GM12878 (cell line): ENCODE results near the gene ELMO2. TPM values are rescaled to one million over a fixed set of nuclear protein-coding genes. Genes with fewer than 3 reads are reported as not detected.
"Not testable (repeated sequence)": the region's sequence is repeated elsewhere in the genome, so short reads cannot be mapped to it uniquely, and the experiment has no call there.

ENCODE experiments used
- ATAC-seq: fragments of 200-7000 bp; cut with Tn5 transposase; 3 replicates; pipeline ENCODE4 v1.9.1; 2020; ENCODE audit warnings: mild to moderate bottlenecking, moderate library complexity
- BruUV-seq: library from RNA; stranded (reverse); fragments of 400-500 nt; replicated peaks from 2 replicates; lab custom pipeline; 2021; lab: Mats Ljungman, UMichigan
- CTCF ChIA-PET: fragments of 300-600 bp; sonication (Branson Sonifier 250); formaldehyde crosslinking; extraction: SDS; loops from one replicate; lab custom pipeline; 2021; ENCODE audit warnings: inconsistent platforms; lab: Yijun Ruan, JAX
- POLR2A ChIA-PET: fragments of 350-600 bp; formaldehyde crosslinking; extraction: SDS; loops from one replicate; lab custom pipeline; 2021; ENCODE audit warnings: inconsistent platforms; lab: Charles Lee
- RAD21 ChIA-PET: fragments of 300-600 bp; sonication (Branson Sonifier 250); formaldehyde crosslinking; loops from one replicate; lab custom pipeline; 2023; ENCODE audit warnings: antibody characterized with exemption; ENCODE audit not compliant: unreplicated experiment; lab: Charles Lee
- SMC1A ChIA-PET: fragments of 300-600 bp; sonication (Branson Sonifier 250); formaldehyde crosslinking; loops from one replicate; lab custom pipeline; 2023; ENCODE audit not compliant: unreplicated experiment, uncharacterized antibody; lab: Charles Lee
- DNase-seq: peaks from one replicate; pipeline ENCODE4 v3.0.0-alpha.2; 2011; ENCODE audit warnings: low read depth, low spot score
- FAIRE-seq: peaks from 3 replicates; lab custom pipeline; 2011; peaks lifted over from hg19 to GRCh38; lab: Jason Lieb, UNC
- H2AFZ ChIP-seq: 2 replicates; pipeline ENCODE4 v1.6.0; 2011; ENCODE audit warnings: low read depth, low read length, control low read depth; ENCODE audit not compliant: control insufficient read depth
- H3K27ac ChIP-seq: 2 replicates; pipeline ENCODE4 v1.5.1; 2011; ENCODE audit warnings: control low read depth; ENCODE audit not compliant: control insufficient read depth, insufficient read depth
- H3K27me3 ChIP-seq, 2 experiments: replicated peaks in 1 of 2; 2 replicates each; pipeline versions ENCODE4 v1.6.0 to v1.6.1; 2011; ENCODE audit warnings: low read length in 1 of 2; ENCODE audit not compliant: control insufficient read depth in 2 of 2, insufficient read depth in 2 of 2
- H3K36me3 ChIP-seq, 2 experiments: 2 replicates each; pipeline ENCODE4 v1.5.1; 2011; ENCODE audit warnings: low read length in 1 of 2; ENCODE audit not compliant: control insufficient read depth in 2 of 2, insufficient read depth in 2 of 2
- H3K4me1 ChIP-seq: 2 replicates; pipeline ENCODE4 v1.6.1; 2011; ENCODE audit warnings: mild to moderate bottlenecking, low read length, moderate library complexity, mixed read lengths; ENCODE audit not compliant: control insufficient read depth, insufficient read depth
- H3K4me2 ChIP-seq: 2 replicates; pipeline ENCODE4 v1.6.0; 2011; ENCODE audit warnings: control low read depth; ENCODE audit not compliant: control insufficient read depth, insufficient read depth
- H3K4me3 ChIP-seq: fragments of 200-600 bp; sonication (generic); 2 replicates; pipeline ENCODE4 v1.5.1; 2016
- H3K79me2 ChIP-seq: 2 replicates; pipeline ENCODE4 v1.6.0; 2011; ENCODE audit warnings: low read length; ENCODE audit not compliant: control insufficient read depth, insufficient read depth
- H3K9ac ChIP-seq: 2 replicates; pipeline ENCODE4 v1.8.0; 2011; ENCODE audit warnings: low read length, control low read depth, mixed read lengths; ENCODE audit not compliant: control insufficient read depth, insufficient read depth
- H3K9me3 ChIP-seq: replicated peaks from 3 replicates; pipeline ENCODE4 v1.5.1; 2011; ENCODE audit warnings: mild to moderate bottlenecking, low read length; ENCODE audit not compliant: control insufficient read depth, insufficient read depth
- H4K20me1 ChIP-seq: 2 replicates; pipeline ENCODE4 v1.6.0; 2011; ENCODE audit not compliant: control insufficient read depth, insufficient read depth
- E2F8 ChIP-seq: fragments of 450-650 bp; IDR thresholded peaks from 2 replicates; pipeline ENCODE4 v1.6.1; 2018; ENCODE audit warnings: mild to moderate bottlenecking, low read depth, moderate library complexity; ENCODE audit not compliant: partially characterized antibody
- GABPA ChIP-seq: IDR thresholded peaks from 2 replicates; pipeline ENCODE4 v1.6.1; 2014; ENCODE audit warnings: antibody characterized with exemption, low read depth, mild to moderate bottlenecking, inconsistent platforms
- MYB ChIP-seq: fragments of 150-350 bp; IDR thresholded peaks from 2 replicates; pipeline ENCODE4 v1.6.1; 2014; ENCODE audit warnings: mild to moderate bottlenecking, low read depth, low read length, borderline replicate concordance
- POU2F2 ChIP-seq: IDR thresholded peaks from 3 replicates; pipeline ENCODE4 v1.6.1; 2011; ENCODE audit warnings: low read depth, mild to moderate bottlenecking, low read length, borderline replicate concordance
- WGBS: methylation state at CpG from one replicate; pipeline ENCODE4 v1.1.6; 2016; ENCODE audit warnings: low lambda C conversion rate; ENCODE audit not compliant: insufficient replicate concordance, insufficient coverage; ENCODE audit errors: missing lambda C conversion rate; 5-methylcytosine and 5-hydroxymethylcytosine counted together
- in situ Hi-C: fragments of 300-500 bp; cut with MboI; formaldehyde crosslinking; loops from 9 replicates; pipeline ENCODE4 v1.14.3; 2018; ENCODE audit warnings: mixed read lengths
- intact Hi-C: fragments of 100-400 bp; cut with micrococcal nuclease; formaldehyde crosslinking; loops from one replicate; pipeline ENCODE4 v1.14.2; 2022; ENCODE audit not compliant: unreplicated experiment
- polyA plus RNA-seq, 11 experiments: library from polyadenylated mRNA; depleted of rRNA in 4 of 11; unstranded in 6 of 11; stranded (reverse) in 5 of 11; fragments of >200 nt; fragmentation: Nextera tagmentation in 4 of 11; fragmentation: Illumina TruSeq in 1 of 11; extraction: Ambion mirVana in 4 of 11; extraction: Trizol in 1 of 11; gene quantifications; 1 replicate in 1 of 11; 2 replicates in 10 of 11; pipeline versions ENCODE4 v1.2.1 to v1.2.3, GENCODE V29; 2011 to 2016; ENCODE audit warnings: inconsistent platforms in 2 of 11, missing spikeins in 2 of 11, low read depth in 1 of 11
- total RNA-seq, 4 experiments: library from RNA; depleted of rRNA in 3 of 4; stranded (reverse); fragments of >200 nt in 3 of 4; fragmentation: Illumina TruSeq in 1 of 4; extraction: Trizol in 1 of 4; gene quantifications; 2 replicates each; pipeline versions ENCODE4 v1.2.1 to v1.2.3, GENCODE V29; 2013 to 2021

The ELMO2 gene
- total and polyA plus RNA-seq, 10 of the 15 experiments (the other 5 are each of a cell fraction or from before 2014, with no cell fraction given), result 14.2 to 40.2 (median 37.6) TPM

DNA sequence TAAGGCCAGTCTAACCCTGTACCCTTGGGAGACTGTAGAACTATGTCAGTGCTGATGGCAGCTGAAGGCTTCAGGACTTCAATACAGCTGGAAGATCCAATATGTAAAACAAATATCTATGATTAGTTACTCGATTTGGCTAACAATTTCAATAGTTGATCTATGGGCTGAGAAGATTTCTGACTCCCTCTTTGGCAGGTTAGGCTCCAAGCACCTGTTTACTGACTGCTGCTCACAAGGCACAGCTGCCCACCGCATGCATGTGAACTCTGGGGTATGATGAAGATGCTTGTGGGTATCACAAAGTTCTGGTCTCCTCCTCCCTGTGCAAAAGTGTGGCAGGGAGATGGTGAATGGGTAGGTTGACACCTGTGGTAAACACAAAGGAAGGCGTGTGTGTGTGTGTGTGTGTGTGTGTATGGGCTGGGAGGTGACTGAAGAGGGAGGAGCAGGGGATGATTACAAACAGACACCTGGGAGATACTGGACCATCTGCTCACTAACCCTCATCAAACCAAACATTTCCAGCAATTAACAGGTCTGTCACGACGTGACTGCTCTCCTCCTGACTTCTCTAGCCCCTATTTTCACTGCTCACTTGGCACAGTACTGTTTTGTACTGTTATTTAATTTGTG is 18.1 kb downstream of the ELMO2 start (continued):
- TF ChIP-seq E2F8, result no peak
- no peak for TF ChIP-seq MYB
- no peak for TF ChIP-seq POU2F2
- no peak for TF ChIP-seq GABPA

DNA sequence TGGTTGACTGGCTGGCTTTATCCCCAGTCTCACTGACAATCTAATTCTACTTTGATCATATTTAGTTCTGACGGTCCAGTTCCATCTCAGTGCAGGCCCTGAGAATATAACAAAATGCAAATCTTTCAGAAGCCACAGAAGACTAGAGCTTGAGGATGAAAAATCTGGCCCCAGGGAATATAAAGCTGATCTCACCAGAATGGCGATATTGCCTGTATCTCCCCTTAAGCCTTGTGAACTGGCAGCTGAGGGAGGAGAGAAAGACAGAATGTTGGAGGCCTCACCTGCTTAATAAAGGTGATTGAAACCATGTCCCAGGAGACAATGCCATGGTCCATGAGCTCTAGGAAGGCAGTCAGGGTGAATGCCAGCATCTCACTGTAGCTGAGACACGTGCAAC is 19.4 kb downstream of the ELMO2 start:
- H3K9me3 ChIP-seq, DNase-seq, FAIRE-seq, H3K4me3 ChIP-seq, H3K4me2 ChIP-seq, ATAC-seq, H3K9ac ChIP-seq, BruUV-seq, H3K27me3 ChIP-seq, H3K4me1 ChIP-seq, H4K20me1 ChIP-seq, POLR2A ChIA-PET, H3K27ac ChIP-seq, H3K79me2 ChIP-seq, H2AFZ ChIP-seq, in situ Hi-C loops, RAD21 ChIA-PET, intact Hi-C loops: not testable (repeated sequence)
- ChIA-PET CTCF (interaction anchor here (1.7 kb wide), 1 partner anchor 16 kb away, joined by 3 read pairs; no protein-coding TSS in a partner anchor), SMC1A (interaction anchor here (1.4 kb wide), 1 partner anchor 14 kb away, joined by 5 read pairs; no protein-coding TSS in a partner anchor)
- WGBS, result 63% methylated on average over 3 of the region's 3 CpGs
- H3K36me3 ChIP-seq, result peaks cover 9 to 34% of the 10 kb centered on the region in 2 experiments
